Left ventricle myocardium superior (tissue), 1 donor: ENCODE measurements around the gene FGF14. TPM values are rescaled to one million over a fixed set of nuclear protein-coding genes. Genes with fewer than 3 reads are reported as not detected.
"Not testable (repeated sequence)": the region's sequence is repeated elsewhere in the genome, so short reads cannot be mapped to it uniquely, and the experiment has no call there.

ENCODE experiments used
- ATAC-seq: fragments of 200-7000 bp; cut with Tn5 transposase; one replicate; pipeline ENCODE4 v1.9.1; 2020; ENCODE audit warnings: mild to moderate bottlenecking, moderate library complexity
- DNase-seq: peaks from one replicate; pipeline ENCODE4 v3.0.0-alpha.2; 2020
- intact Hi-C: fragments of 100-400 bp; cut with micrococcal nuclease; formaldehyde crosslinking; loops from one replicate; pipeline ENCODE4 v1.11.0; 2022
- total RNA-seq: library from RNA; stranded (reverse); fragmentation: NEBNext Ultra II Directional; extraction: Animal tissue kit (Norgen Biotek cat#: 25700); gene quantifications from one replicate; pipeline ENCODE4 v1.2.1, GENCODE V29; 2021
- donor health status: DM: no; HTN: yes; CAD: no; lungs with severe emphysema.

The FGF14 gene
- total RNA-seq, 1 donor from 2014 or later, result 3.3 TPM

GRCh38 chr13:102100234-102100633 is 301.6 kb downstream of the FGF14 start:
- intact Hi-C loops, result no loop called here
- ATAC-seq (no peak), DNase-seq (no peak)

GRCh38 chr13:102097708-102098107 is 304.1 kb downstream of the FGF14 start:
- intact Hi-C loops, result no loop called here
- ATAC-seq (peak; percentile 52), DNase-seq (peak; percentile 24)

GRCh38 chr13:102093288-102093687 is 308.6 kb downstream of the FGF14 start:
- peak; percentile 61 for ATAC-seq
- DNase-seq, intact Hi-C loops: not testable (repeated sequence)

- intact Hi-C loops, result no loop called here
- DNase-seq (no peak), ATAC-seq (peak; percentile 9)
These were observed 310.6 kb downstream of the FGF14 start for GRCh38 chr13:102091231-102091630.

GRCh38 chr13:102090532-102090931 is 311.3 kb downstream of the FGF14 start:
- no peak for DNase-seq
- ATAC-seq, result peak; percentile 8
- intact Hi-C loops, result no loop called here

- intact Hi-C loops, result no loop called here
- DNase-seq (no peak), ATAC-seq (peak; percentile 92)
These were observed 312.1 kb downstream of the FGF14 start for GRCh38 chr13:102089722-102090121.

GRCh38 chr13:102089177-102089576 is 312.7 kb downstream of the FGF14 start:
- DNase-seq (no peak), ATAC-seq (peak; percentile 57)
- intact Hi-C loops, result no loop called here

GRCh38 chr13:102073251-102073650 is 328.6 kb downstream of the FGF14 start:
- ATAC-seq, result no peak

GRCh38 chr13:102071711-102072110 is 330.1 kb downstream of the FGF14 start:
- ATAC-seq (no peak), DNase-seq (no peak)
- intact Hi-C loops, result no loop called here

More at GRCh38 chr13:102073251-102073650, 328.6 kb downstream of the FGF14 start:
- DNase-seq, result no peak
- intact Hi-C loops, result no loop called here

- DNase-seq, intact Hi-C loops, ATAC-seq: not testable (repeated sequence)
These were observed 333.5 kb downstream of the FGF14 start for GRCh38 chr13:102068323-102068722.

- ATAC-seq, result no peak
- DNase-seq, result no peak
- intact Hi-C loops, result no loop called here
These were observed 346.6 kb downstream of the FGF14 start for GRCh38 chr13:102055090-102055779.

- DNase-seq, result no peak
- no peak for ATAC-seq
- intact Hi-C loops, result no loop called here
These were observed 352.0 kb downstream of the FGF14 start for GRCh38 chr13:102049853-102050252.

GRCh38 chr13:102045731-102046130 is 356.1 kb downstream of the FGF14 start:
- intact Hi-C loops, result no loop called here
- no peak for ATAC-seq
- no peak for DNase-seq

- DNase-seq, result no peak
- intact Hi-C loops, result no loop called here
- no peak for ATAC-seq
These were observed 359.1 kb downstream of the FGF14 start for GRCh38 chr13:102042746-102043145.

GRCh38 chr13:102041544-102041943 is 360.3 kb downstream of the FGF14 start:
- ATAC-seq, result no peak
- intact Hi-C loops, result no loop called here
- DNase-seq, result no peak

- no peak for ATAC-seq
- no peak for DNase-seq
- intact Hi-C loops, result no loop called here
These were observed 361.0 kb downstream of the FGF14 start for GRCh38 chr13:102040812-102041211.

GRCh38 chr13:102039264-102039663 is 362.6 kb downstream of the FGF14 start:
- peak; percentile 84 for ATAC-seq
- intact Hi-C loops, result no loop called here
- peak; percentile 35 for DNase-seq

- DNase-seq (no peak), ATAC-seq (peak; percentile 72)
- intact Hi-C loops, result no loop called here
These were observed 363.1 kb downstream of the FGF14 start for GRCh38 chr13:102038787-102039186.

GRCh38 chr13:102035969-102036368 is 365.9 kb downstream of the FGF14 start:
- ATAC-seq (no peak), DNase-seq (no peak)
- intact Hi-C loops, result no loop called here

GRCh38 chr13:102033857-102034331 is 368.0 kb downstream of the FGF14 start:
- intact Hi-C loops, result no loop called here
- DNase-seq (no peak), ATAC-seq (no peak)

GRCh38 chr13:102033386-102033785 is 368.5 kb downstream of the FGF14 start:
- ATAC-seq (no peak), DNase-seq (no peak)
- intact Hi-C loops, result no loop called here
